Mammary epithelial cell (primary cell): Measurements from ENCODE around the gene MBP.

ENCODE experiments used
- CTCF ChIP-seq, 2 donors: IDR thresholded peaks in 1 of 2; conservative IDR thresholded peaks in 1 of 2; 2 replicates each; pipeline ENCODE4 v1.5.1; 2011 to 2012; ENCODE audit warnings: inconsistent platforms in 2 of 2, low read length in 2 of 2, mild to moderate bottlenecking in 2 of 2, control low read depth in 1 of 2, low read depth in 1 of 2; ENCODE audit not compliant: insufficient read depth in 1 of 2; ENCODE audit errors: extremely low read depth in 1 of 2
- EZH2 ChIP-seq: IDR thresholded peaks from 2 replicates; pipeline ENCODE4 v1.6.1; 2012; ENCODE audit warnings: low read length, inconsistent platforms, borderline replicate concordance

- TF ChIP-seq CTCF (conservative IDR thresholded peaks at IDR 0.05 in 1 of 2, IDR thresholded peaks at IDR 0.05 in 1 of 2; ENCODE audit: extremely low read depth in 1 of 2, insufficient read depth in 1 of 2, low read depth in 1 of 2, low read length in 2 of 2) (no peak), EZH2 (no peak)
Observed at GRCh38 chr18:77066689-77067088, 65.9 kb downstream of the MBP start.
